ENCODE data around the gene SARNP.
"Not testable (repeated sequence)": the region's sequence is repeated elsewhere in the genome, so short reads cannot be mapped to it uniquely, and the experiment has no call there.

DNA sequence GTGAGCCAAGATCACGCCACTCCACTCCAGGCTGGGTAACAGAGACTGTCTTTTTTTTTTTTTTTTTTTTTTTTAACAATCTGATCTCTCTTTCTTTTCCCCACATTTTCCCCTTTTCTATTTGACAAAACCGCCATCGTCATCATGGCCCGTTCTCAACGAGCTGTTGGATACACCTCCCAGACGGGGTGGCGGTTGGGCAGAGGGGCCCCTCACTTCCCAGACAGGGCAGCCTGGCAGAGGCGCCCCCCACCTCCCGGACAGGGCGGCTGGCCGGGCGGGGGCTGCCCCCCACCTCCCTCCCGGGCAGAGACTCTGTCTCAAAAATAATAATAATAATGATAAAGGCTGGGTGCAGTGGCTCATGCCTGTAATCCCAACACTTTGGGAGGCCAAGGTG lies 45.4 kb upstream of the SARNP start:
- not testable (repeated sequence) for TF ChIP-seq EP300 (IDR thresholded peaks at IDR 0.05)
- TF ChIP-seq, protein P1, sequence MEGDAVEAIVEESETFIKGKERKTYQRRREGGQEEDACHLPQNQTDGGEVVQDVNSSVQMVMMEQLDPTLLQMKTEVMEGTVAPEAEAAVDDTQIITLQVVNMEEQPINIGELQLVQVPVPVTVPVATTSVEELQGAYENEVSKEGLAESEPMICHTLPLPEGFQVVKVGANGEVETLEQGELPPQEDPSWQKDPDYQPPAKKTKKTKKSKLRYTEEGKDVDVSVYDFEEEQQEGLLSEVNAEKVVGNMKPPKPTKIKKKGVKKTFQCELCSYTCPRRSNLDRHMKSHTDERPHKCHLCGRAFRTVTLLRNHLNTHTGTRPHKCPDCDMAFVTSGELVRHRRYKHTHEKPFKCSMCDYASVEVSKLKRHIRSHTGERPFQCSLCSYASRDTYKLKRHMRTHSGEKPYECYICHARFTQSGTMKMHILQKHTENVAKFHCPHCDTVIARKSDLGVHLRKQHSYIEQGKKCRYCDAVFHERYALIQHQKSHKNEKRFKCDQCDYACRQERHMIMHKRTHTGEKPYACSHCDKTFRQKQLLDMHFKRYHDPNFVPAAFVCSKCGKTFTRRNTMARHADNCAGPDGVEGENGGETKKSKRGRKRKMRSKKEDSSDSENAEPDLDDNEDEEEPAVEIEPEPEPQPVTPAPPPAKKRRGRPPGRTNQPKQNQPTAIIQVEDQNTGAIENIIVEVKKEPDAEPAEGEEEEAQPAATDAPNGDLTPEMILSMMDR (IDR thresholded peaks at IDR 0.05), result not testable (repeated sequence)
